ENCODE data around the gene SASH1.

Gene SASH1

DNA sequence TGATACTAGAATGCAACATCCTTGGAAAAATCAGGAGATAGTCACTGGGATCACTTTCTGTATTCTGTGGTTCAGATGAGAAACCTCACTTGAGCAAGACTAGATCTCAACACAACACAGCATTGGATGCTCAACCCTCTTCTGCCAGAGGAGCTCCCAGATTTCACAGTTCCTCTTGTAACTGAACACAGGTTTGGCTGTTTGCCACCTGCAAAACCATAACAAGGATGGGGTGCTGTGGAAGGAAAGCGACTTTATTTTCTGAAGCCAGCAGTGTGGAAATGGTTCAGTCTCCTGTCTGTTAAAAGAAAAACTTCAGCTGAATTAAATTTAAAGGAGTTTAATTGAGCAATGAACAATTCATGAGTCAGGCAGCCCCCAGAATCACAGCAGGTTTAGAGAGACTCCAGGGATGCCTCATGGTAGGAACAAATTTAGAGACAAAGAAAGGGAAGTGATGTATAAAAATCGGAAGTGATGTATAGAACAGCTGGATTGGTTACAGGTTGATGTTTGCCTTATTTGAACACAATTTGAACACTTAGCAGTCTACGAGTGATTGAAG, 254.3 kb downstream of the SASH1 start:
- DNase-seq: no peak

- DNase-seq: no peak
Observed at GRCh38 chr6:148598724-148599123, 256.1 kb downstream of the SASH1 start.

GRCh38 chr6:148599967-148600426, 257.4 kb downstream of the SASH1 start:
- no peak for DNase-seq

Measured in 8988T (cell line).